ENCODE results near the gene APOC3.

GRCh38 chr11:116860303-116860702, 30.6 kb downstream of the APOC3 start:
- TF ChIP-seq, protein P1, sequence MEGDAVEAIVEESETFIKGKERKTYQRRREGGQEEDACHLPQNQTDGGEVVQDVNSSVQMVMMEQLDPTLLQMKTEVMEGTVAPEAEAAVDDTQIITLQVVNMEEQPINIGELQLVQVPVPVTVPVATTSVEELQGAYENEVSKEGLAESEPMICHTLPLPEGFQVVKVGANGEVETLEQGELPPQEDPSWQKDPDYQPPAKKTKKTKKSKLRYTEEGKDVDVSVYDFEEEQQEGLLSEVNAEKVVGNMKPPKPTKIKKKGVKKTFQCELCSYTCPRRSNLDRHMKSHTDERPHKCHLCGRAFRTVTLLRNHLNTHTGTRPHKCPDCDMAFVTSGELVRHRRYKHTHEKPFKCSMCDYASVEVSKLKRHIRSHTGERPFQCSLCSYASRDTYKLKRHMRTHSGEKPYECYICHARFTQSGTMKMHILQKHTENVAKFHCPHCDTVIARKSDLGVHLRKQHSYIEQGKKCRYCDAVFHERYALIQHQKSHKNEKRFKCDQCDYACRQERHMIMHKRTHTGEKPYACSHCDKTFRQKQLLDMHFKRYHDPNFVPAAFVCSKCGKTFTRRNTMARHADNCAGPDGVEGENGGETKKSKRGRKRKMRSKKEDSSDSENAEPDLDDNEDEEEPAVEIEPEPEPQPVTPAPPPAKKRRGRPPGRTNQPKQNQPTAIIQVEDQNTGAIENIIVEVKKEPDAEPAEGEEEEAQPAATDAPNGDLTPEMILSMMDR (IDR thresholded peaks at IDR 0.05): no peak
- TF ChIP-seq POLR2A (IDR thresholded peaks at IDR 0.05): no peak

All from body of pancreas (tissue), 4 donors.